Activated T-helper 1 cell treated with anti-CD3 and anti-CD28 coated beads, Interleukin-12 subunit alpha, Interleukin-12 subunit beta, Interleukin-2, Interleukin-4 antibody, amounts not matched to agents 30 ng/mL and 10 ng/mL and 1 ng/mL, durations not matched to agents 14 hours and 24 hours and 36 hours (primary cell): ENCODE data around the gene UGT2A2. TPM values are rescaled to one million over a fixed set of nuclear protein-coding genes. Genes with fewer than 3 reads are reported as not detected.

ENCODE experiments used
- DNase-seq: peaks from one replicate; pipeline ENCODE4 v3.0.0; 2021; ENCODE audit warnings: low spot score
- H3K27ac Mint-ChIP-seq: one replicate; pipeline ENCODE4 v1.8.0; 2021; ENCODE audit warnings: mild to moderate bottlenecking, mixed read lengths
- H3K27me3 Mint-ChIP-seq: one replicate; pipeline ENCODE4 v1.8.0; 2022; ENCODE audit warnings: mild to moderate bottlenecking, moderate library complexity, mixed read lengths; ENCODE audit not compliant: insufficient read depth
- H3K36me3 Mint-ChIP-seq: one replicate; pipeline ENCODE4 v1.8.0; 2021; ENCODE audit warnings: low read depth, mixed read lengths
- H3K4me1 Mint-ChIP-seq: one replicate; pipeline ENCODE4 v1.8.0; 2021; ENCODE audit warnings: low read depth, mixed read lengths
- H3K4me3 Mint-ChIP-seq: one replicate; pipeline ENCODE4 v1.8.0; 2021; ENCODE audit warnings: mild to moderate bottlenecking, moderate library complexity, mixed read lengths
- H3K9me3 Mint-ChIP-seq: one replicate; pipeline ENCODE4 v1.8.0; 2021; ENCODE audit warnings: mixed read lengths
- intact Hi-C: fragments of 100-400 bp; cut with micrococcal nuclease; formaldehyde crosslinking; loops from one replicate; pipeline ENCODE4 v1.15.1; 2024
- total RNA-seq: library from RNA; stranded (reverse); gene quantifications from 2 replicates; pipeline ENCODE4 v1.2.3, GENCODE V29; 2022

Gene UGT2A2
- total RNA-seq, 1 donor from 2014 or later, result not detected

- H3K4me1 Mint-ChIP-seq, result no peaks in the 10 kb centered on the region
- no peak overlapping the region for H3K27ac Mint-ChIP-seq
- H3K4me3 Mint-ChIP-seq, result no peak overlapping the region
- intact Hi-C loops, result no loop called here
- H3K9me3 Mint-ChIP-seq, result no peaks in the 10 kb centered on the region
- H3K27me3 Mint-ChIP-seq, result no peaks in the 10 kb centered on the region
- DNase-seq, result no peak
- H3K36me3 Mint-ChIP-seq, result no peaks in the 10 kb centered on the region
Measured at GRCh38 chr4:69617083-69617694, 22.3 kb downstream of the UGT2A2 start.

- H3K36me3 Mint-ChIP-seq, result no peaks in the 10 kb centered on the region
- H3K9me3 Mint-ChIP-seq, result no peaks in the 10 kb centered on the region
- no peaks in the 10 kb centered on the region for H3K4me1 Mint-ChIP-seq
- no peak for DNase-seq
- intact Hi-C loops, result no loop called here
- H3K27me3 Mint-ChIP-seq, result no peaks in the 10 kb centered on the region
- H3K27ac Mint-ChIP-seq, result no peak overlapping the region
- no peak overlapping the region for H3K4me3 Mint-ChIP-seq
Measured at GRCh38 chr4:69610484-69610883, 29.0 kb downstream of the UGT2A2 start.

- DNase-seq, result no peak
- no peak overlapping the region for H3K27ac Mint-ChIP-seq
- no peaks in the 10 kb centered on the region for H3K36me3 Mint-ChIP-seq
- intact Hi-C loops, result no loop called here
- H3K27me3 Mint-ChIP-seq, result no peaks in the 10 kb centered on the region
- H3K9me3 Mint-ChIP-seq, result no peaks in the 10 kb centered on the region
- H3K4me3 Mint-ChIP-seq, result no peak overlapping the region
- no peaks in the 10 kb centered on the region for H3K4me1 Mint-ChIP-seq
Measured at GRCh38 chr4:69601065-69601464, 38.4 kb downstream of the UGT2A2 start.

- Mint-ChIP-seq H3K36me3 (no peaks in the 10 kb centered on the region), H3K4me1 (no peaks in the 10 kb centered on the region), H3K4me3 (no peak overlapping the region), H3K27ac (no peak overlapping the region), H3K9me3 (no peaks in the 10 kb centered on the region), H3K27me3 (no peaks in the 10 kb centered on the region)
- intact Hi-C loops, result no loop called here
- no peak for DNase-seq
Measured at GRCh38 chr4:69600013-69600412, 39.4 kb downstream of the UGT2A2 start.

- H3K27me3 Mint-ChIP-seq, result no peaks in the 10 kb centered on the region
- H3K4me3 Mint-ChIP-seq, result no peak overlapping the region
- DNase-seq, result no peak
- no peaks in the 10 kb centered on the region for H3K36me3 Mint-ChIP-seq
- no peak overlapping the region for H3K27ac Mint-ChIP-seq
- H3K4me1 Mint-ChIP-seq, result no peaks in the 10 kb centered on the region
- no peaks in the 10 kb centered on the region for H3K9me3 Mint-ChIP-seq
- intact Hi-C loops, result no loop called here
Measured at GRCh38 chr4:69594382-69594781, 45.1 kb downstream of the UGT2A2 start.

- H3K4me1 Mint-ChIP-seq, result no peaks in the 10 kb centered on the region
- H3K27ac Mint-ChIP-seq, result no peak overlapping the region
- H3K4me3 Mint-ChIP-seq, result no peak overlapping the region
- no peaks in the 10 kb centered on the region for H3K36me3 Mint-ChIP-seq
- H3K9me3 Mint-ChIP-seq, result no peaks in the 10 kb centered on the region
- H3K27me3 Mint-ChIP-seq, result no peaks in the 10 kb centered on the region
- no peak for DNase-seq
- intact Hi-C loops, result no loop called here
Measured at GRCh38 chr4:69591364-69591763, 48.1 kb downstream of the UGT2A2 start.

- Mint-ChIP-seq H3K4me3 (no peak overlapping the region), H3K36me3 (no peaks in the 10 kb centered on the region), H3K27ac (no peak overlapping the region), H3K27me3 (no peaks in the 10 kb centered on the region), H3K4me1 (no peaks in the 10 kb centered on the region), H3K9me3 (no peaks in the 10 kb centered on the region)
- DNase-seq, result no peak
- intact Hi-C loops, result no loop called here
Measured at GRCh38 chr4:69589884-69590283, 49.6 kb downstream of the UGT2A2 start.

GRCh38 chr4:69584135-69584534 lies 55.3 kb downstream of the UGT2A2 start:
- Mint-ChIP-seq H3K27me3 (no peaks in the 10 kb centered on the region), H3K36me3 (no peaks in the 10 kb centered on the region), H3K9me3 (no peaks in the 10 kb centered on the region), H3K27ac (no peak overlapping the region), H3K4me1 (no peaks in the 10 kb centered on the region), H3K4me3 (no peak overlapping the region)
- intact Hi-C loops, result no loop called here
- DNase-seq, result no peak

GRCh38 chr4:69583543-69583942 lies 55.9 kb downstream of the UGT2A2 start:
- Mint-ChIP-seq H3K36me3 (no peaks in the 10 kb centered on the region), H3K4me1 (no peaks in the 10 kb centered on the region), H3K9me3 (no peaks in the 10 kb centered on the region), H3K4me3 (no peak overlapping the region), H3K27me3 (no peaks in the 10 kb centered on the region), H3K27ac (no peak overlapping the region)
- DNase-seq, result no peak
- intact Hi-C loops, result no loop called here

GRCh38 chr4:69577245-69577644 lies 62.2 kb downstream of the UGT2A2 start:
- Mint-ChIP-seq H3K4me1 (no peaks in the 10 kb centered on the region), H3K27me3 (no peaks in the 10 kb centered on the region), H3K9me3 (no peaks in the 10 kb centered on the region), H3K36me3 (no peaks in the 10 kb centered on the region), H3K4me3 (no peak overlapping the region), H3K27ac (no peak overlapping the region)
- intact Hi-C loops, result no loop called here
- no peak for DNase-seq

GRCh38 chr4:69576251-69576877 lies 63.1 kb downstream of the UGT2A2 start:
- no peaks in the 10 kb centered on the region for H3K27me3 Mint-ChIP-seq
- H3K27ac Mint-ChIP-seq, result no peak overlapping the region
- no peaks in the 10 kb centered on the region for H3K9me3 Mint-ChIP-seq
- no peak overlapping the region for H3K4me3 Mint-ChIP-seq
- no peaks in the 10 kb centered on the region for H3K36me3 Mint-ChIP-seq
- H3K4me1 Mint-ChIP-seq, result no peaks in the 10 kb centered on the region
- intact Hi-C loops, result no loop called here
- DNase-seq, result no peak

GRCh38 chr4:69568787-69569186 lies 70.7 kb downstream of the UGT2A2 start:
- intact Hi-C loops, result no loop called here
- no peak overlapping the region for H3K27ac Mint-ChIP-seq
- no peak for DNase-seq
- H3K36me3 Mint-ChIP-seq, result no peaks in the 10 kb centered on the region
- no peak overlapping the region for H3K4me3 Mint-ChIP-seq
- H3K4me1 Mint-ChIP-seq, result no peaks in the 10 kb centered on the region
- H3K27me3 Mint-ChIP-seq, result no peaks in the 10 kb centered on the region
- no peaks in the 10 kb centered on the region for H3K9me3 Mint-ChIP-seq

- Mint-ChIP-seq H3K27me3 (no peaks in the 10 kb centered on the region), H3K9me3 (no peaks in the 10 kb centered on the region), H3K36me3 (no peaks in the 10 kb centered on the region), H3K4me3 (no peak overlapping the region), H3K4me1 (no peaks in the 10 kb centered on the region), H3K27ac (no peak overlapping the region)
- DNase-seq, result no peak
- intact Hi-C loops, result no loop called here
Measured at GRCh38 chr4:69563424-69563823, 76.0 kb downstream of the UGT2A2 start.

- Mint-ChIP-seq H3K9me3 (no peaks in the 10 kb centered on the region), H3K27ac (no peak overlapping the region), H3K36me3 (no peaks in the 10 kb centered on the region), H3K27me3 (no peaks in the 10 kb centered on the region), H3K4me1 (no peaks in the 10 kb centered on the region), H3K4me3 (no peak overlapping the region)
- DNase-seq, result no peak
- intact Hi-C loops, result no loop called here
Measured at GRCh38 chr4:69549651-69550050, 89.8 kb downstream of the UGT2A2 start.
